LHCN-M2 (cell line): ENCODE results near the gene NELFA. TPM values are rescaled to one million over a fixed set of nuclear protein-coding genes. Genes with fewer than 3 reads are reported as not detected.
"Not testable (repeated sequence)": the region's sequence is repeated elsewhere in the genome, so short reads cannot be mapped to it uniquely, and the experiment has no call there.

ENCODE experiments used
- DNase-seq: peaks from one replicate; pipeline ENCODE4 v3.0.0-alpha.2; 2012; ENCODE audit warnings: low read depth
- total RNA-seq: library from RNA; depleted of rRNA; stranded (reverse); fragments of >200 nt; gene quantifications from 2 replicates; pipeline ENCODE4 v1.2.3, GENCODE V29; 2014

The NELFA gene
- total RNA-seq, 1 experiment from 2014 or later: 18.9 TPM

GRCh38 chr4:1993718-1994516 is 14.9 kb downstream of the NELFA start:
- not testable (repeated sequence) for DNase-seq

- no peak for DNase-seq
These were observed 15.6 kb downstream of the NELFA start for GRCh38 chr4:1993169-1993516.

- no peak for DNase-seq
These were observed 16.2 kb downstream of the NELFA start for GRCh38 chr4:1992468-1993168.

DNA sequence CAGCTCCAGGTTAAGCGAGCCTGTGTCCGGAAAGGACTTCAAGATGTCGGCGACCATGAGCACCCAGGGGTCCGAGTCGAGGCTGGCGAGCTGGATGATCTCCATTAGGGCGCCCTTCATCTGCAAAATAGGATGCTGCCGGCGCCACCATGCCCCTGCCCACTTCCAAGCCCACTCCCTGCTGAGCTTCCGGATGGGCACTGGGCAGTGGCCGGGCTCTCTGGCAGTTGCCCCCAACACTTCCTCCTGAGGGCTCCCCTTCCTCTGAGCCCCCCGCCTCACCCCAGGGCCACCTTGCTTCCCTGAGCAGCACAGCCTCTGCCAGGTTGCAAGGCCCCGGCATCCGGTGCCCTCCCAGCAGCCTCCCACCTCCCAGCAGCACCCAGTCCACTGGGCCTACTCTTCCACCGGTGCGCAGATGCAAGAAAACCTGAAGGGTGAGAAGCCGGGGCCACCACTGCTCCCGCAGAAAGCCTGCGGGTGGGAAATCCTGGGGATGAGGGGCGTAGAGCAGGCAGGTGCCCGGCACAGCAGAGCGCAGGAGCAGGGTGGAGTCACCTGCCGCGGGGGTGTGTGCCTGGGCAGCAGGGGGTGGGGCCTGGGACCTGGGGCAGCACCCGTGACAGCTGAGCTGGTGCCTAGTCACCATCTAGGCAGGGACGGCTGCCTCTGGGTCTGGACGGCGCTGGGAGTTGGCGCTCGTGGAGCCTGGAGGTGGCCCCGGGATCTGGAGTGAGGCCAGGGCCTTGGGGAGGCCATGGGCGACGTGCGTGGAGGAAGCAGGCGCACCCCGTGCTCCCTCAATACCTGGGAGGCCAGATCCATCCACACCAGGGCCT is 17.0 kb downstream of the NELFA start:
- DNase-seq: no peak

DNA sequence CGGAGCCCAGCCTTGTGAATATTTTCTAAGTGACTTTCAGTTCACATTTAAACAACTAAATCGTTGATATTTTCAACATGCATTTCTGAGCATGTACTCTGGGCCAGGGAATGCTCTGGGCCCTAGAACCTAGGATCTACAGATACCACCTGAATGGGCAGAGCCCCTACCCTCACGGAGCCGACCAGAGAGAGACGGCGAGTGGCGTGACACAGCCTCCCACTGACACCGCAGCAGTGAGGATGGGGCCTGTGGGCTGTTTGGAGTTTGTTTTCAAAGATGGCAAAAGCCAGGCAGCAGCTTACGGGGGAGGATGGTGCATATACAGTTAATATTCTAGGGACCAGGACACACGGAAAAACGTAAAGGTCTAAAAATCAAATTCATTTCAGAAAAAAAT is 17.7 kb downstream of the NELFA start:
- DNase-seq: no peak

GRCh38 chr4:1990676-1991075 is 18.1 kb downstream of the NELFA start:
- no peak for DNase-seq

- no peak for DNase-seq
These were observed 18.5 kb downstream of the NELFA start for GRCh38 chr4:1990348-1990645.

DNA sequence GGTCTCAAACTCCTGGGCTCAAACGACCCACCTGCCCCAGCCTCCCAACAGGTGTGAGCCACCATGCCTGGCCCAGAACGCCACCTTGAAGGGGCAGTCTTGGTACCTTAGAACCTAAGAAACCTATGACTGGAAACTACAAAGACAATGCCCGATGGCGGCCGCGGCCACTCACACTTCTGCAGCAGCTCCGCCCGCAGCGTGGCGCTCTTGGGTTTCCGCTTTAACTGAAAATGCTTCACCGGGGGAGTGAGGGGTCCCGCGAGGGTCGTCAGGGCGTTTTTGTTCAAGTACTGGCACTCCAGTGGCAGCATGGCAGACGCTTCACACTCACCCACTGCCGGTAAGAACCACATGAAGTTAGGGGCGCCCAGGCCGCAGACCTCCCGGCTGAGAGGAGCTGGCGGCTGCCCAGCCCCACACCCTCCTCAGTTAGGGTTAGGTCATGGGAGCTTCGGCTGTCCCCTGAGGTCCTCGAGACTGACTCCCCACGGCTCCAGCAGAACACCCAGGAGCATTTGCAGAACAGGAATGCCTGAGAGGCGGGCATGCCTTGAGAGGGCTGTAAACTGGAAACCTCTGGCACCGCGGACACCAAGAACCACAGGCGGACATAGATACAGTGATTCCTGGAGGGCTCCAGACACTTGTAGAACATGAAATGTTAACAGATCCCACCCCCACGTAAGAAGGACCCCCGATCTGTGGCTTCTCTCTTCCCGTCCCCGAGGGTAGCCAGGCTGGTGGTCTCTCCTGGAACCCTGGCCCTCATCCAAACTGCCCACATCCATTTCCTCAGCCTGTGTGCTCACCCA is 19.0 kb downstream of the NELFA start:
- no peak for DNase-seq

- no peak for DNase-seq
These were observed 20.4 kb downstream of the NELFA start for GRCh38 chr4:1988327-1988724.

- no peak for DNase-seq
These were observed 20.9 kb downstream of the NELFA start for GRCh38 chr4:1987721-1988326.

DNA sequence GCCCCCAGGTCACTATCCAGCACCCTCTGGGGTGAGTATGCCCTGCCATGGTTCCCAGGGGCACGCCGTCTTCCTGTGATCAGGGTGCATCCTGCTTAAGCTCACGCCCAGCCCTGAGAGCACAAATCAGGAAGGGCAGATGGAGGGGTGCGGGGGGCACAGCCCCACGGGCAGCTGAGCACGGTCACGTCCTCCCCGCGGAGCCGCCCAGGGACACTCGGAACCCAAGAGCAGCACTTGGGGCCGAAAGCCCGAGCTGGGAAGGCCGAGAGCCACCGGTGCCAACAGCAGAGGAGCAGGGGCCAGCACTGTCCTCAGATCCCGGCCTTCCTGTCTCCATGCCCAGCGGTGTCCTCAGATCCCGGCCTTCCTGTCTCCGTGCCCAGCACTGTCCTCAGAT is 21.5 kb downstream of the NELFA start:
- no peak for DNase-seq

DNA sequence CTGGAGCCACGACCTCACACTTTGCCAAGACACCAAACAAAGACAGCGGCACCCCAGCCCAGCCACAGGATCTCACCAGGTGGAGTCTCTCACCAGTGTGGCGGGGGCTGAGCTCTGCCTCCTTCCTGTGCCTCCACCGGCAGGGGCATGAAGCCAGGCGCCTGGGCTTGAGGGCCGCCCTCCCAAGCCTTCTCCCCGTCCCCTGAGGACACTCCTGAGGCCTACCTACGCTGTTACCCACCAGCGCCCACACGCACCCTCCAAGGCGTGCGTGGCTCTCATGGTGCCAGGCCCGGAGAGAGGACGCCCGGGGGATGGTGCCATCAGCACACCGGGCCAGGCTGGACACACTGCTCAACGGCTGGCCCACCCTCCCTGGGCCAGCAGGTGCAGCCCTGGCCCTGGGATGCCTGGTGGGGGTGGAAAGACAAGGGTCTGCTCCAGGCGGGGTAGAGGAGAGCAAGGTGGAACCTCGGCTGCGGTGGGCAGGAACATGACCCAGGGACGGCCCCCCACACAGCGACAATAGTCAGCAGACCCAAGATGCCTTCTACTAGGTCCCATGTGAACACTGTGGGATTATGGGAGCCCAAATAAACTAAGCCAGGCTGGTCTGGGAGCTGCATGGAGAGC is 22.1 kb downstream of the NELFA start:
- DNase-seq: no peak

- no peak for DNase-seq
These were observed 22.8 kb downstream of the NELFA start for GRCh38 chr4:1985780-1986577.

DNA sequence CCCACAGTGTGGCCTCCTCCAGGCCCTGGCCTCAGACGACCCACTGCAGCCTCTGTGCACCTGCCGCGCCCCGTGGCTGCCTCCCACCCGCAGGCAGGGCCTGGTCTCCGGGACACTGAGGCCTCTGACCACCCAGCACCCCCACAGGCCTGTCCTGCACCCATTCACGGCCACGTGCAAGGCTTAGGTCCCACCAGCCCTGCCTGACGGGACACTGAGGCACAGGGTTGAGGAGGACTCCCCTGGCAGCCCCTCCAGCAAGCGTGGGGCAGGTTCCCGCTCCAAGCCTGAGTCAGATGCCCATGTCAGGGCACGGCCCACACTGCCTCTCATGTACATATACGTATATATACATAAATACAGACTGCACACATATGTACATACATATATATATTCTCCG is 23.5 kb downstream of the NELFA start:
- no peak for DNase-seq

DNA sequence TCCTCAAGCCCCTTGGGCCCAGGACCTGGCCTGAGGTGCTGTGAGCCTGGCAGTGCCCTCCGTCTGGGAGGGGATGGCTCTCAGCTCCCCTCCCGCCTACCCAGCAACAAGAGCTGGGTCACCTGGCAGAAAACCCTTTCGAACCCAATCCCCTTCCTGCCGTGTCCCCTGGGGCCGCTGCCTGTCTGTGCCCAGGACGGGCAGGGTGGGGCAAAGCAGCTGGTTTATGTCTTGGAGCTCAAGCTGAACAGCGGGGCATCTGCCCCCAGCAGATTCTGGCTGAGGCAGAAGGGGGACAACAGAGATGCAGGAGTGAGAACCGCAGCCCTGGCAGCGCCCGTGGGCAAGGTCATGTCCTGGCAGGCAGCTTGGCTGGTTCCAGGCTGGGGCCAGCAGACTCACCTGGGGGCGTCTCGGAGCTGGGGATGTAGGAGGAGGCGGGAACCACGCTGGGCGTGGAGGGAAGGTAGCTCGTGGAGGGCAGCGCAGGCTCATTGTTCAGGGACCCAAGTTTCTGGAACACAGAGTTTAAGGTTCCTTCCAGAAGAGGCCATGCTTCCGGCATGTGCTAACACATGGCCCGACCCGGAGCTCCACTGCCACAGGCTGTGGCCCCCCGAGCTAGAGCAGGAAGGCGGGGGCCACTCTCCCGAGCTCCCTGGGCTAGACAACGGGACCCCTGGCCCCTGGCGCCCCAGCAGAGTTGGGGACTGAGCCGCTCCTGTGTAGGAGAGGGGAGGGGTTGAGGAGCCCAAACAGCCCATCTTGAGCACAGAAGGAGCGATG is 24.2 kb downstream of the NELFA start:
- no peak for DNase-seq

- DNase-seq: no peak
These were observed 24.8 kb downstream of the NELFA start for GRCh38 chr4:1983846-1984405.

- no peak for DNase-seq
These were observed 25.5 kb downstream of the NELFA start for GRCh38 chr4:1983053-1983845.
